Heart left ventricle (tissue), 16 donors: Measurements from ENCODE around the gene NAALADL2. TPM values are rescaled to one million over a fixed set of nuclear protein-coding genes. Genes with fewer than 3 reads are reported as not detected.

Experiments used
- ATAC-seq, 4 donors: fragments of 200-7000 bp; cut with Tn5 transposase; one replicate each; pipeline ENCODE4 v1.9.1; 2020 to 2022; ENCODE audit warnings: moderate library complexity in 4 of 4, mild to moderate bottlenecking in 3 of 4, moderate number of reproducible peaks in 1 of 4
- DNase-seq, 5 donors: peaks; one replicate each; pipeline ENCODE4 v3.0.0-alpha.2; 2020
- H3K27ac ChIP-seq, 12 donors: fragments of 200-600 bp; sonication (generic) in 4 of 12; one replicate each; pipeline versions ENCODE4 v1.5.0 to v1.8.0; 2016 to 2022; ENCODE audit warnings: mild to moderate bottlenecking in 2 of 12
- H3K27me3 ChIP-seq, 9 donors: fragments of 200-600 bp; sonication (generic) in 2 of 9; one replicate each; pipeline versions ENCODE4 v1.5.1 to v1.8.0; 2016 to 2022; ENCODE audit warnings: mild to moderate bottlenecking in 3 of 9
- H3K36me3 ChIP-seq, 9 donors: fragments of 200-600 bp; sonication (generic) in 2 of 9; one replicate each; pipeline versions ENCODE4 v1.5.0 to v1.8.0; 2018 to 2022; ENCODE audit warnings: mild to moderate bottlenecking in 2 of 9
- H3K4me1 ChIP-seq, 12 donors: fragments of 200-600 bp; sonication (generic) in 4 of 12; one replicate each; pipeline versions ENCODE4 v1.5.0 to v1.8.0; 2016 to 2022; ENCODE audit warnings: mild to moderate bottlenecking in 3 of 12
- H3K4me3 ChIP-seq, 12 donors: fragments of 200-600 bp; sonication (generic) in 4 of 12; one replicate each; pipeline versions ENCODE4 v1.5.0 to v1.8.0; 2017 to 2022; ENCODE audit warnings: mild to moderate bottlenecking in 9 of 12, moderate library complexity in 4 of 12
- H3K9me3 ChIP-seq, 12 donors: fragments of 200-600 bp; sonication (generic) in 4 of 12; one replicate each; pipeline versions ENCODE4 v1.5.0 to v1.8.0; 2016 to 2022; ENCODE audit warnings: mild to moderate bottlenecking in 1 of 12
- CTCF ChIP-seq, 12 donors: fragments of 200-600 bp; sonication (generic) in 4 of 12; IDR thresholded peaks; one replicate each; pipeline versions ENCODE4 v1.5.0 to v1.8.0; 2018 to 2022; ENCODE audit warnings: antibody characterized with exemption in 12 of 12, mild to moderate bottlenecking in 5 of 12
- POLR2A ChIP-seq, 2 donors: fragments of 450-650 bp; IDR thresholded peaks; one replicate each; pipeline ENCODE4 v1.6.1; 2017; ENCODE audit warnings: antibody characterized with exemption in 2 of 2, mild to moderate bottlenecking in 2 of 2, moderate library complexity in 2 of 2
- WGBS, 4 donors: extraction: QIAGEN DNeasy Blood & Tissue Kit in 2 of 4; methylation state at CpG; one replicate each; pipeline versions ENCODE4 v1.1.5 to v1.1.7; 2013 to 2018; 5-methylcytosine and 5-hydroxymethylcytosine counted together
- intact Hi-C, 10 donors: fragments of 100-400 bp; cut with DNase I; formaldehyde crosslinking; loops; one replicate each; pipeline versions ENCODE4 v1.11.1 to v1.14.2; 2022
- polyA plus RNA-seq, 2 donors: library from polyadenylated mRNA; stranded (reverse); fragments of 200-250 nt; gene quantifications; one replicate each; pipeline ENCODE4 v1.2.3, GENCODE V29; 2013
- total RNA-seq, 9 donors: library from RNA; depleted of rRNA in 2 of 9; stranded (reverse); fragments of >200 nt in 2 of 9; fragmentation: NEBNext Ultra II Directional in 3 of 9; extraction: Animal tissue kit (Norgen Biotek cat#: 25700) in 3 of 9; gene quantifications; one replicate each; pipeline versions ENCODE4 v1.1.0 to v1.2.4, GENCODE V29; 2016 to 2023
- donor health status: ischemic (EF 13 %, LVEDD 7.1; RV severe dilation, severe dysfunction).
- donor health status: healthy with polysubstance abuse.
- donor health status: DM: no; HTN: yes; CAD: no.
- donor health status: DM: no; HTN: no; CAD: no.
- donor health status: ischemic (EF 25% LVEDD 6.9; RV normal size, moderate dysfunction).
- donor health status: ischemic (EF 25% LVEDD 5.7; RV mildly dilated, moderate dysfunction).
- donor health status: healthy.
- donor health status: DM: yes; HTN: yes; CAD: no.
- donor health status: ischemic (EF 35%, LVEDD 5.7; RV mildly dilated, moderate dysfunction).
- donor health status: nonischemic (EF 11% LVEDD 7.7; RV severe dilation, severe dysfunction).
- donor health status: DM: yes; HTN: yes; CAD: no.
- donor health status: PGD.
- donor health status: ischemic (EF 29% LVEDD 5.4; RV normal size, mild dysfunction).
- donor health status: nonischemic (EF 23%, LVEDD 6.1; RV moderate dilation, normal function).

NAALADL2 gene
- total and polyA plus RNA-seq, 11 donors: 0.23 to 8.5 (median 3.0) TPM

- Histone ChIP-seq H3K4me1 (no peaks in the 10 kb centered on the region), H3K27ac (no peak overlapping the region)
- 44 to 67% (median 61%) methylated on average over 2 of the region's 2 CpGs for WGBS, 4 donors
Measured at GRCh38 chr3:175094344-175094743, 235.2 kb downstream of the NAALADL2 start.

DNA sequence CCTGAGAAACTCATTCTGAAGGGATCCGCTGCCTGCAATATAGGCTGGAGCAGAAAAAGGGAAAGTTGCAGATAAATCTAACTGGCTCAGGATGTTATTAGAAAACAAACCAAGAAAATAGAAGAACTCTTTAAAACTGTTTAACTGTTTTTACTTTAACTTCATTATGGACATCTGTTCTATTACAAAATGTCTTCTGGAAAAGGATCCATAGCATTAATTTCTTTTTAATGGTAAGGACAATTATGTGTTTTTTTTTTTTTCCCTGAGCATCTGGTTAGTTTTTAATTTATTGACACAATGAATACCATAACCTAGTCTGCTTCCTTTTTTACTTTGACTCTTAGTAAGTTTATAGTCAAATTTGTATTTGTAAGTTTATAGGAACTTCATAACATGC is 239.5 kb downstream of the NAALADL2 start:
- Histone ChIP-seq H3K27ac (no peak overlapping the region), H3K4me1 (no peaks in the 10 kb centered on the region), H3K4me3 (no peak overlapping the region), H3K36me3 (no peaks in the 10 kb centered on the region), H3K27me3 (no peaks in the 10 kb centered on the region), H3K9me3 (no peaks in the 10 kb centered on the region)
- TF ChIP-seq POLR2A (IDR thresholded peaks at IDR 0.05): no peak
- TF ChIP-seq CTCF (IDR thresholded peaks at IDR 0.05): no peak
- DNase-seq (no peak), ATAC-seq (no peak)
- 88 to 96% (median 91%) methylated on average over 1 of the region's 1 CpG for WGBS, 4 donors
- intact Hi-C loops: no loop called here

More at GRCh38 chr3:175094344-175094743, 235.2 kb downstream of the NAALADL2 start:
- ATAC-seq: no peak
- TF ChIP-seq POLR2A (IDR thresholded peaks at IDR 0.05): no peak
- no peak for TF ChIP-seq CTCF (IDR thresholded peaks at IDR 0.05)
- Histone ChIP-seq H3K9me3 (no peaks in the 10 kb centered on the region), H3K4me3 (no peak overlapping the region), H3K36me3 (no peaks in the 10 kb centered on the region), H3K27me3 (no peaks in the 10 kb centered on the region)
- intact Hi-C loops: no loop called here
- DNase-seq: no peak

DNA sequence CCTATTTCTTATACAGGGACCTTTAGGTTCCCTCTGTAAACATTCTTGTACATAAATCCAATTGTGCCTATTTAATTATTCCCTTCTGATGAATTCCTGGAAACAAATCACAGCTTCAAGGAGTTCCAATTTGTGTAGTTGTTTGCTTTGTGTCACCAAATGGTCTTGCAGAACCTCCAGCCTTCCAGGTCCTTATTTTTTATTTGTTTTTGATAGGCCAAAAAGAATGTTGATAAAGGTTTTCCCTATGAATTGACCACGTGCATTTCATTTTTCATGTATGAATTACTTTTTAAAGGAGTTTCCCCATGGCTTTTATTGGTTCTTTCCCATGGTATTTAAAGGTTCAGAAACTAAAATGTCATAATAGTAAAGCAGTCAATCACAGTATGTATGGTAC is 243.0 kb downstream of the NAALADL2 start:
- ATAC-seq (no peak), DNase-seq (no peak)
- Histone ChIP-seq H3K4me3 (no peak overlapping the region), H3K27me3 (no peaks in the 10 kb centered on the region), H3K4me1 (no peaks in the 10 kb centered on the region), H3K9me3 (no peaks in the 10 kb centered on the region), H3K27ac (no peak overlapping the region), H3K36me3 (no peaks in the 10 kb centered on the region)
- no peak for TF ChIP-seq POLR2A (IDR thresholded peaks at IDR 0.05)
- TF ChIP-seq CTCF (IDR thresholded peaks at IDR 0.05): no peak
- intact Hi-C loops: no loop called here
- WGBS, 4 donors: 47 to 54% (median 51%) methylated on average over 1 of the region's 1 CpG

DNA sequence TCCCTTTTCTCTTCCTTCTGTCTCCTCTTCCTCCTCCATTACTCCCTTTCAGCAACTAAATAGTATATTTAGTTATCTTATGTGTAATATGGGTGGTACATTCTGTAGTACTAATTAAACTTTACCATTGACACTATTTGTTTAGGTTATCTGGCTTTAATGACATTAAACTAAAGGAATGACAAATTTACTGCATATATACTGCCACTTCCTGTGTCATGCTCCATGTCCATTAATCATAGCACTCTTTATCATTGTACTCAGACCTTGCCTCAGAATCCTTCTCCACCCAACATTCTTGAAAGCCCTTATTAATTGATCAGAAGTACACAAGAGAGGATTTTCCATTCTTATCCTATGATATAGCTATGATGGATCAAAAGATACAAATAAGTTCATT is 244.2 kb downstream of the NAALADL2 start:
- Histone ChIP-seq H3K27me3 (no peaks in the 10 kb centered on the region), H3K9me3 (no peaks in the 10 kb centered on the region), H3K4me1 (no peaks in the 10 kb centered on the region), H3K27ac (no peak overlapping the region), H3K4me3 (no peak overlapping the region), H3K36me3 (no peaks in the 10 kb centered on the region)
- DNase-seq (no peak), ATAC-seq (no peak)
- TF ChIP-seq POLR2A (IDR thresholded peaks at IDR 0.05): no peak
- no peak for TF ChIP-seq CTCF (IDR thresholded peaks at IDR 0.05)
- intact Hi-C loops: no loop called here
